ENCODE measurements around the gene LSM10.

LSM10 gene

GRCh38 chr1:36366091-36366661, 31.5 kb downstream of the LSM10 start:
- peak overlapping the region; percentile 76 for H2AFZ ChIP-seq (ENCODE audit: low read depth, low read length)
- H3K4me2 ChIP-seq (ENCODE audit: insufficient read depth, low read length) = peak overlapping the region; percentile 74
- TF ChIP-seq, protein P1, sequence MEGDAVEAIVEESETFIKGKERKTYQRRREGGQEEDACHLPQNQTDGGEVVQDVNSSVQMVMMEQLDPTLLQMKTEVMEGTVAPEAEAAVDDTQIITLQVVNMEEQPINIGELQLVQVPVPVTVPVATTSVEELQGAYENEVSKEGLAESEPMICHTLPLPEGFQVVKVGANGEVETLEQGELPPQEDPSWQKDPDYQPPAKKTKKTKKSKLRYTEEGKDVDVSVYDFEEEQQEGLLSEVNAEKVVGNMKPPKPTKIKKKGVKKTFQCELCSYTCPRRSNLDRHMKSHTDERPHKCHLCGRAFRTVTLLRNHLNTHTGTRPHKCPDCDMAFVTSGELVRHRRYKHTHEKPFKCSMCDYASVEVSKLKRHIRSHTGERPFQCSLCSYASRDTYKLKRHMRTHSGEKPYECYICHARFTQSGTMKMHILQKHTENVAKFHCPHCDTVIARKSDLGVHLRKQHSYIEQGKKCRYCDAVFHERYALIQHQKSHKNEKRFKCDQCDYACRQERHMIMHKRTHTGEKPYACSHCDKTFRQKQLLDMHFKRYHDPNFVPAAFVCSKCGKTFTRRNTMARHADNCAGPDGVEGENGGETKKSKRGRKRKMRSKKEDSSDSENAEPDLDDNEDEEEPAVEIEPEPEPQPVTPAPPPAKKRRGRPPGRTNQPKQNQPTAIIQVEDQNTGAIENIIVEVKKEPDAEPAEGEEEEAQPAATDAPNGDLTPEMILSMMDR (IDR thresholded peaks at IDR 0.05; ENCODE audit: borderline replicate concordance, extremely low read depth, low read length, poor library complexity, severe bottlenecking) = peak; percentile 67
- TF ChIP-seq EZH2 (IDR thresholded peaks at IDR 0.05; ENCODE audit: borderline replicate concordance, low read depth, low read length, severe bottlenecking) = no peak
- H3K79me2 ChIP-seq (ENCODE audit: insufficient read depth, low read length) = peaks cover 17% of the 10 kb centered on the region
- H4K20me1 ChIP-seq (ENCODE audit: insufficient read depth, low read length) = peaks cover 12% of the 10 kb centered on the region
- ATAC-seq (ENCODE audit: insufficient read depth, low read depth) (peak; percentile 91), DNase-seq (peak; percentile 85)
- no peaks in the 10 kb centered on the region for H3K27me3 ChIP-seq (ENCODE audit: insufficient read depth, low read length, poor library complexity)
- H3K4me3 ChIP-seq (ENCODE audit: low read depth in 1 of 2, low read length in 2 of 2) = peak overlapping the region in 1 of 2 experiments; percentile 50; a peak in 2 of 4 replicates
- H3K27ac ChIP-seq (ENCODE audit: low read length) = peak overlapping the region; percentile 72
- H3K9me3 ChIP-seq (ENCODE audit: insufficient read depth, low read length, severe bottlenecking) = no peaks in the 10 kb centered on the region
- peak overlapping the region; percentile 42 for H3K9ac ChIP-seq (ENCODE audit: low read depth, low read length)
- peaks cover 20% of the 10 kb centered on the region for H3K4me1 ChIP-seq (ENCODE audit: insufficient read depth, low read length)
- peaks cover 18% of the 10 kb centered on the region for H3K36me3 ChIP-seq (ENCODE audit: insufficient read depth, low read length)

DNA sequence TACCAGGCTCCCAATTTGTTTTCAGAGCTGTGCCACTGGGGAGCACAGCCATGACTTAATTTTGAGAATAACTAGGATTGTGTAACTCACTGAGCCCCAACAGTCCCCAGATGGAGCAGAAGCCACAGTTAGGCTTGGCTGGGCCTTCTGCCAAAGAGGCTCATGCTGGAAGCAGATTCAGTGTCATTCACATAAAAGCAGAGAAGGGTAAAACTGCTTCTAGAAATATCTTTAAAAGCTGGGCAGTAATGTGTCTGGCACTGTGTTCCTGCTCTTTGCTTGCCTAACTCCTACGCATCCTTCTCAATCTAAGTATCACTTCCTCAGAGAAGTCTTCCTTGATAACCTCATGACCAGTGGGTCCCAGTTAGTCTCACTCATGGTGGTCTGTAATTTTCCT, 32.3 kb downstream of the LSM10 start:
- H2AFZ ChIP-seq (ENCODE audit: low read depth, low read length) = no peak overlapping the region
- H3K36me3 ChIP-seq (ENCODE audit: insufficient read depth, low read length) = peaks cover 24% of the 10 kb centered on the region
- no peaks in the 10 kb centered on the region for H3K9me3 ChIP-seq (ENCODE audit: insufficient read depth, low read length, severe bottlenecking)
- H3K4me1 ChIP-seq (ENCODE audit: insufficient read depth, low read length) = peaks cover 20% of the 10 kb centered on the region
- H4K20me1 ChIP-seq (ENCODE audit: insufficient read depth, low read length) = peaks cover 12% of the 10 kb centered on the region
- TF ChIP-seq, protein P1 (IDR thresholded peaks at IDR 0.05; ENCODE audit: borderline replicate concordance, extremely low read depth, low read length, poor library complexity, severe bottlenecking) = no peak
- no peaks in the 10 kb centered on the region for H3K27me3 ChIP-seq (ENCODE audit: insufficient read depth, low read length, poor library complexity)
- no peak overlapping the region; the same call in 1 of the 2 replicates for H3K9ac ChIP-seq (ENCODE audit: low read depth, low read length)
- H3K27ac ChIP-seq (ENCODE audit: low read length) = peak overlapping the region; percentile 29; the same call in 1 of the 2 replicates
- H3K4me3 ChIP-seq (ENCODE audit: low read depth in 1 of 2, low read length in 2 of 2) = no peak overlapping the region
- peak overlapping the region; percentile 74; the same call in 1 of the 2 replicates for H3K4me2 ChIP-seq (ENCODE audit: insufficient read depth, low read length)
- DNase-seq (no peak), ATAC-seq (ENCODE audit: insufficient read depth, low read depth) (no peak)
- H3K79me2 ChIP-seq (ENCODE audit: insufficient read depth, low read length) = peaks cover 17% of the 10 kb centered on the region

DNA sequence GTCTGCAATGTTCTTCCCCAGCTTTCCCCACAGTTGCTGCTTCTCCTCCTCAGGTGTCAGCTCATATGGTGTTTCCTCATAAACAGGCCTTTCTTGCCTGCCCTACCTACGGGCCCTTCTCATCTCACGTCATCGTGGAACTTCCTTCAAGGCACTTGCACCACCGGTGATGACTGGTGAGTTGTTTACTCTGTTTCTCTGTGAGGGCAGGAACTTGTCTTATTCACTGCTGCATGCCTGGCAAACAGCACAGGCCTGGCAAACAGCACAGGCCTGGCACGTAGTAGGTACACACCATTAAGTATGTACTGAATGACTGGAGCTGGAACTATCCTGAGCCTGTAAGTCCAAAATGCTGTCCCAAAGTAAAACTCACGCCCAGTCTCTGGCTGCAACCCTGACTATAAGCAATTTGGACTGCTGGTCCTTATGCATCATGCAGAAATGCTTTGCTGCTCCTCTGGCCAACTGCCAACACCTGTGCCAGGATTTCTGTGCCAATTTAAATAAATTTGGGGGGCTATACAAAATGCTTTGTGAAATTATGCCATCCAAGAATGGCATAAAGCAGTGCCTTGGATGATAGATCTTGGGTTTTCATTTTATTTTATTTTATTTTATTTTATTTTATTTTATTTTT, 37.7 kb downstream of the LSM10 start:
- H4K20me1 ChIP-seq (ENCODE audit: insufficient read depth, low read length) = peaks cover 3% of the 10 kb centered on the region; the same call in 1 of the 2 replicates
- H3K4me2 ChIP-seq (ENCODE audit: insufficient read depth, low read length) = no peak overlapping the region

More for the DNA sequence above, 37.7 kb downstream of the LSM10 start:
- no peak overlapping the region for H3K9ac ChIP-seq (ENCODE audit: low read depth, low read length)
- H3K27ac ChIP-seq (ENCODE audit: low read length) = no peak overlapping the region
- no peaks in the 10 kb centered on the region for H3K9me3 ChIP-seq (ENCODE audit: insufficient read depth, low read length, severe bottlenecking)
- no peak for ATAC-seq (ENCODE audit: insufficient read depth, low read depth)
- H2AFZ ChIP-seq (ENCODE audit: low read depth, low read length) = no peak overlapping the region
- no peak for TF ChIP-seq EZH2 (IDR thresholded peaks at IDR 0.05; ENCODE audit: borderline replicate concordance, low read depth, low read length, severe bottlenecking)
- TF ChIP-seq, protein P1 (IDR thresholded peaks at IDR 0.05; ENCODE audit: borderline replicate concordance, extremely low read depth, low read length, poor library complexity, severe bottlenecking) = no peak
- H3K36me3 ChIP-seq (ENCODE audit: insufficient read depth, low read length) = peaks cover 55% of the 10 kb centered on the region
- H3K4me1 ChIP-seq (ENCODE audit: insufficient read depth, low read length) = no peaks in the 10 kb centered on the region
- no peaks in the 10 kb centered on the region for H3K79me2 ChIP-seq (ENCODE audit: insufficient read depth, low read length)
- no peak for DNase-seq
- no peak overlapping the region for H3K4me3 ChIP-seq (ENCODE audit: low read depth in 1 of 2, low read length in 2 of 2)
- H3K27me3 ChIP-seq (ENCODE audit: insufficient read depth, low read length, poor library complexity) = no peaks in the 10 kb centered on the region
